Left lung (tissue), 10 donors: Measurements from ENCODE around the gene CCDC178. TPM values are rescaled to one million over a fixed set of nuclear protein-coding genes. Genes with fewer than 3 reads are reported as not detected.

Experiments used
- ATAC-seq: fragments of 200-7000 bp; cut with Tn5 transposase; one replicate; pipeline ENCODE4 v1.9.1; 2020; ENCODE audit warnings: moderate library complexity
- DNase-seq, 4 donors: peaks; one replicate each; pipeline ENCODE4 v3.0.0-alpha.2; 2013 to 2020
- H3K27ac ChIP-seq, 2 donors: fragments of 200-600 bp; sonication (generic) in 1 of 2; one replicate each; pipeline versions ENCODE4 v1.5.0 to v1.8.0; 2020 to 2021
- H3K27me3 ChIP-seq, 2 donors: fragments of 200-600 bp; sonication (generic) in 1 of 2; one replicate each; pipeline versions ENCODE4 v1.5.0 to v1.8.0; 2020 to 2021
- H3K36me3 ChIP-seq, 2 donors: fragments of 200-600 bp; sonication (generic) in 1 of 2; one replicate each; pipeline versions ENCODE4 v1.5.0 to v1.8.0; 2020 to 2021
- H3K4me1 ChIP-seq, 2 donors: fragments of 200-600 bp; one replicate each; pipeline ENCODE4 v1.8.0; 2021
- H3K4me3 ChIP-seq, 2 donors: fragments of 200-600 bp; sonication (generic) in 1 of 2; one replicate each; pipeline versions ENCODE4 v1.5.0 to v1.8.0; 2020 to 2021; ENCODE audit warnings: mild to moderate bottlenecking in 1 of 2
- H3K9me3 ChIP-seq, 2 donors: fragments of 200-600 bp; sonication (generic) in 1 of 2; one replicate each; pipeline versions ENCODE4 v1.5.0 to v1.8.0; 2020 to 2021
- CTCF ChIP-seq, 2 donors: fragments of 200-600 bp; sonication (generic) in 1 of 2; IDR thresholded peaks; one replicate each; pipeline versions ENCODE4 v1.5.0 to v1.8.0; 2021; ENCODE audit warnings: antibody characterized with exemption in 2 of 2
- intact Hi-C, 2 donors: fragments of 100-400 bp; cut with DNase I; formaldehyde crosslinking; loops; one replicate each; pipeline versions ENCODE4 v1.11.2 to v1.14.2; 2022
- polyA plus RNA-seq, 6 donors: library from polyadenylated mRNA; unstranded; fragments of 120-200 nt; gene quantifications; one replicate each; pipeline ENCODE4 v1.2.1, GENCODE V29; 2013; ENCODE audit not compliant: insufficient read length in 6 of 6
- total RNA-seq, 2 donors: library from RNA; stranded (reverse); fragmentation: NEBNext Ultra II Directional; extraction: Animal tissue kit (Norgen Biotek cat#: 25700); gene quantifications; one replicate each; pipeline ENCODE4 v1.2.1, GENCODE V29; 2021
- donor health status: DM: no; HTN: yes; CAD: no.
- donor health status: DM: no; HTN: no; CAD: no.

CCDC178 gene
- total and polyA plus RNA-seq, 8 donors = 0.73 to 2.9 (median 2.2) TPM; not detected in 1

- Histone ChIP-seq H3K4me3 (no peak overlapping the region), H3K27me3 (no peaks in the 10 kb centered on the region), H3K27ac (no peak overlapping the region), H3K4me1 (no peaks in the 10 kb centered on the region), H3K9me3 (no peaks in the 10 kb centered on the region), H3K36me3 (no peaks in the 10 kb centered on the region)
- DNase-seq (no peak), ATAC-seq (no peak)
- intact Hi-C loops = no loop called here
- TF ChIP-seq CTCF (IDR thresholded peaks at IDR 0.05) = no peak
Measured at GRCh38 chr18:33090461-33090860, 350.1 kb downstream of the CCDC178 start.

- no peaks in the 10 kb centered on the region for H3K27me3 ChIP-seq
- ATAC-seq (no peak), DNase-seq (no peak)
- H3K4me3 ChIP-seq = no peak overlapping the region
- intact Hi-C loops = no loop called here
- no peak overlapping the region for H3K27ac ChIP-seq
- no peaks in the 10 kb centered on the region for H3K4me1 ChIP-seq
- no peaks in the 10 kb centered on the region for H3K36me3 ChIP-seq
- no peak for TF ChIP-seq CTCF (IDR thresholded peaks at IDR 0.05)
- no peaks in the 10 kb centered on the region for H3K9me3 ChIP-seq
Measured at GRCh38 chr18:33076601-33077000, 363.9 kb downstream of the CCDC178 start.

- no peak for TF ChIP-seq CTCF (IDR thresholded peaks at IDR 0.05)
- no peaks in the 10 kb centered on the region for H3K9me3 ChIP-seq
- no peaks in the 10 kb centered on the region for H3K27me3 ChIP-seq
- H3K27ac ChIP-seq = no peak overlapping the region
- DNase-seq (no peak), ATAC-seq (no peak)
- intact Hi-C loops = no loop called here
- H3K36me3 ChIP-seq = no peaks in the 10 kb centered on the region
- no peaks in the 10 kb centered on the region for H3K4me1 ChIP-seq
- no peak overlapping the region for H3K4me3 ChIP-seq
Measured at GRCh38 chr18:33074125-33074524, 366.4 kb downstream of the CCDC178 start.

GRCh38 chr18:33062834-33063364, 377.6 kb downstream of the CCDC178 start:
- peaks cover 0 to 8% of the 10 kb centered on the region in 2 donors for H3K9me3 ChIP-seq
- no peaks in the 10 kb centered on the region for H3K27me3 ChIP-seq
- no peaks in the 10 kb centered on the region for H3K4me1 ChIP-seq
- ATAC-seq (no peak), DNase-seq (peak in 1 of 4 donors; percentile 39)
- intact Hi-C loops = no loop called here
- no peak overlapping the region for H3K27ac ChIP-seq
- TF ChIP-seq CTCF (IDR thresholded peaks at IDR 0.05) = no peak
- no peaks in the 10 kb centered on the region for H3K36me3 ChIP-seq
- H3K4me3 ChIP-seq = no peak overlapping the region

GRCh38 chr18:33052886-33053285, 387.6 kb downstream of the CCDC178 start:
- no peak overlapping the region for H3K4me3 ChIP-seq
- intact Hi-C loops = no loop called here
- H3K27ac ChIP-seq = no peak overlapping the region
- no peak for TF ChIP-seq CTCF (IDR thresholded peaks at IDR 0.05)
- ATAC-seq (no peak), DNase-seq (no peak)
- H3K4me1 ChIP-seq = no peaks in the 10 kb centered on the region
- H3K36me3 ChIP-seq = no peaks in the 10 kb centered on the region
- peaks cover 0 to 2% of the 10 kb centered on the region in 2 donors for H3K9me3 ChIP-seq
- H3K27me3 ChIP-seq = no peaks in the 10 kb centered on the region
